Measurements from ENCODE around the gene AHNAK. TPM values are rescaled to one million over a fixed set of nuclear protein-coding genes. Genes with fewer than 3 reads are reported as not detected.

AHNAK gene
- total RNA-seq, 2 donors from 2014 or later = 458 to 631 TPM

GRCh38 chr11:62468577-62468976, 78.0 kb downstream of the AHNAK start:
- Histone ChIP-seq H3K27me3 (no peaks in the 10 kb centered on the region), H3K27ac (no peak overlapping the region), H3K9ac (ENCODE audit: low read depth in 2 of 2, low read length in 2 of 2) (no peak overlapping the region), H3K4me1 (no peaks in the 10 kb centered on the region), H3K4me3 (no peak overlapping the region), H3K9me3 (no peaks in the 10 kb centered on the region), H3K36me3 (no peaks in the 10 kb centered on the region)
- intact Hi-C loops (cut with DNase I) = no loop called here
- TF ChIP-seq CTCF (IDR thresholded peaks at IDR 0.05) = no peak
- no peak for DNase-seq

GRCh38 chr11:62466444-62466843, 80.2 kb downstream of the AHNAK start:
- Histone ChIP-seq H3K36me3 (no peaks in the 10 kb centered on the region), H3K27ac (no peak overlapping the region), H3K27me3 (no peaks in the 10 kb centered on the region), H3K9ac (ENCODE audit: low read depth in 2 of 2, low read length in 2 of 2) (no peak overlapping the region), H3K4me1 (peaks cover 3% of the 10 kb centered on the region), H3K9me3 (no peaks in the 10 kb centered on the region), H3K4me3 (no peak overlapping the region)
- TF ChIP-seq CTCF (IDR thresholded peaks at IDR 0.05) = no peak
- intact Hi-C loops (cut with DNase I) = no loop called here
- DNase-seq = no peak

- TF ChIP-seq CTCF (IDR thresholded peaks at IDR 0.05) = no peak
- peaks cover 3% of the 10 kb centered on the region for H3K4me1 ChIP-seq
- no peaks in the 10 kb centered on the region for H3K36me3 ChIP-seq
- no peak overlapping the region for H3K27ac ChIP-seq
- H3K9ac ChIP-seq (ENCODE audit: low read depth in 2 of 2, low read length in 2 of 2) = no peak overlapping the region
- H3K27me3 ChIP-seq = no peaks in the 10 kb centered on the region
- intact Hi-C loops (cut with DNase I) = no loop called here
- no peak for DNase-seq
- H3K9me3 ChIP-seq = no peaks in the 10 kb centered on the region
- H3K4me3 ChIP-seq = no peak overlapping the region
These were observed 82.0 kb downstream of the AHNAK start for GRCh38 chr11:62464655-62465054.

- no peak overlapping the region for H3K9ac ChIP-seq (ENCODE audit: low read depth in 2 of 2, low read length in 2 of 2)
- no peak for DNase-seq
- peaks cover 3% of the 10 kb centered on the region for H3K4me1 ChIP-seq
- no peak for TF ChIP-seq CTCF (IDR thresholded peaks at IDR 0.05)
- H3K4me3 ChIP-seq = no peak overlapping the region
- no peaks in the 10 kb centered on the region for H3K36me3 ChIP-seq
- intact Hi-C loops (cut with DNase I) = no loop called here
- no peaks in the 10 kb centered on the region for H3K9me3 ChIP-seq
- no peak overlapping the region for H3K27ac ChIP-seq
- no peaks in the 10 kb centered on the region for H3K27me3 ChIP-seq
These were observed 83.5 kb downstream of the AHNAK start for GRCh38 chr11:62463121-62463542.

GRCh38 chr11:62462508-62462892, 84.1 kb downstream of the AHNAK start:
- H3K4me1 ChIP-seq = peaks cover 3% of the 10 kb centered on the region
- no peak for TF ChIP-seq CTCF (IDR thresholded peaks at IDR 0.05)
- H3K9ac ChIP-seq (ENCODE audit: low read depth in 2 of 2, low read length in 2 of 2) = no peak overlapping the region
- no peaks in the 10 kb centered on the region for H3K27me3 ChIP-seq
- no peak overlapping the region for H3K4me3 ChIP-seq
- H3K27ac ChIP-seq = peak overlapping the region; percentile 40
- no peaks in the 10 kb centered on the region for H3K36me3 ChIP-seq
- H3K9me3 ChIP-seq = no peaks in the 10 kb centered on the region
- DNase-seq = no peak
- intact Hi-C loops (cut with DNase I) = no loop called here
